ENCODE results near the gene CT45A1. TPM values are rescaled to one million over a fixed set of nuclear protein-coding genes. Genes with fewer than 3 reads are reported as not detected.

CT45A1 gene, protein sequence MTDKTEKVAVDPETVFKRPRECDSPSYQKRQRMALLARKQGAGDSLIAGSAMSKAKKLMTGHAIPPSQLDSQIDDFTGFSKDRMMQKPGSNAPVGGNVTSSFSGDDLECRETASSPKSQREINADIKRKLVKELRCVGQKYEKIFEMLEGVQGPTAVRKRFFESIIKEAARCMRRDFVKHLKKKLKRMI
- total RNA-seq (2022; extraction: Qiagen RNA extraction) = 0.07 TPM in 1 of 5 replicates, not detected in the others

DNA sequence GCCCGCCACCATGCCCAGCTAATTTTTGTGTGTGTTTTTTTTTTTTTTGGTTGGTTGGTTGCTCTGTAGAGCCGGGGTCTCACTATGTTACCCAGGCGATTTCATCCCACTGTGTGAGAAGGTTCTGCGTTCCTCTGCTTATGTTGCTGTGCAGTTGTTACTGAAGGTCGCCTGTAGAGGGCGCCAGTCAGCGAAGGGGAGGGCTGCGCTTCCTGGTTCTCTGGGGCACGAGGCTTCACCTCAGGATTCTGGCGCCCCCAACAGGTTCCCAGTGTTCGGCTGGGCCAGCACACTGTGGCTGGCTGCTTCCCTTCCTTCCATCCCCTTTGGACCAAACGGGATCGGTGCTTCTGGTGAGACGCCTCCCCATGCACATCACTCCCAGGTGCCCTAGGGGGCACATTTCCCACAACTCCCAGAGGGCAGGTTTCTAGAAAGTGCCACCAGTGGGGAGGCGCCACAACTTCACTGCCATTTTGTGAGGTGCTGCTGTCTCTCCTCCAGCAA lies at the start of gene CT45A1:
TSS of gene CT45A1 (plus strand) at position 457 of the 507 bp plus-strand sequence. CDS start 5,302 bp downstream, outside the sequence.

DNA sequence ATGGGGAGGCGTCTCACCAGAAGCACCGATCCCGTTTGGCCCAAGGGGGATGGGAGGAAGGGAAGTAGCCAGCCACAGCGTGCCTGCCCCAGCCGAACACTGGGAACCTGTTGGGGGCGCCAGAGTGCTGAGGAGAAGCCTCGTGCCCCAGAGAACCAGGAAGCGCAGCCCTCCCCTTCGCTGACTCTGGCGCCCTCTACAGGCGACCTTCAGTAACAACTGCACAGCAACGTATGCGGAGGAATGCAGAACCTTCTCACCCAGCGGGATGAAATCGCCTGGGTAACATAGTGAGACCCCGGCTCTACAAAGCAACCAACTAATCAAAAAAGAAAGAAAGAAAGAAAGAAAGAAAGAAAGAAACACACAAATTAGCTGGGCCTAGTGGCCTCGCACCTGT lies 54.7 kb downstream of the CT45A1 start, which contains the start of gene CT45A3:
TSS of gene CT45A3 (minus strand) at position 101 of the 400 bp plus-strand sequence. CDS start 3,747 bp downstream, outside the sequence.

Other genes with a start within 250 kb of the CT45A1 start
- 0.08 to 0.18 TPM (median 0.09 TPM) in 5 replicates for gene INTS6L, start 193.0 kb upstream of the CT45A1 start, total RNA-seq (2022; extraction: Qiagen RNA extraction)
- gene CT45A3, start 54.6 kb downstream of the CT45A1 start, total RNA-seq (2022; extraction: Qiagen RNA extraction) = 0.15 to 0.29 TPM (median 0.19 TPM) in 4 of 5 replicates, not detected in the other
- 0.08 to 0.13 TPM (median 0.09 TPM) in 3 of 5 replicates, not detected in the others for gene CT45A5, start 71.9 kb downstream of the CT45A1 start, total RNA-seq (2022; extraction: Qiagen RNA extraction)
- not detected in 5 replicates for gene CT45A6, start 89.1 kb downstream of the CT45A1 start, total RNA-seq (2022; extraction: Qiagen RNA extraction)
- gene CT45A2, start 106.4 kb downstream of the CT45A1 start, total RNA-seq (2022; extraction: Qiagen RNA extraction) = not detected in 5 replicates
- gene CT45A7, start 123.6 kb downstream of the CT45A1 start, total RNA-seq (2022; extraction: Qiagen RNA extraction) = not detected in 5 replicates
- gene CT45A8, start 140.9 kb downstream of the CT45A1 start, total RNA-seq (2022; extraction: Qiagen RNA extraction) = not detected in 5 replicates
- gene CT45A9, start 158.2 kb downstream of the CT45A1 start, total RNA-seq (2022; extraction: Qiagen RNA extraction) = not detected in 5 replicates
- 0.19 to 0.56 TPM (median 0.32 TPM) in 4 of 5 replicates, not detected in the other for gene CT45A10, start 179.8 kb downstream of the CT45A1 start, total RNA-seq (2022; extraction: Qiagen RNA extraction)
- 0.02 to 0.03 TPM (median 0.03 TPM) in 4 of 5 replicates, not detected in the other for gene SAGE1, start 180.1 kb downstream of the CT45A1 start, total RNA-seq (2022; extraction: Qiagen RNA extraction)

All from A549 treated with AZD2906 at 1 μM for 4 hours (cell line).